Endothelial cell of umbilical vein (primary cell): ENCODE data around the gene ZGLP1.

ENCODE experiments used
- EZH2 ChIP-seq: IDR thresholded peaks from 2 replicates; pipeline ENCODE4 v1.6.1; 2012; ENCODE audit warnings: borderline replicate concordance, low read depth, mild to moderate bottlenecking, moderate library complexity, low read length, inconsistent platforms; ENCODE audit not compliant: severe bottlenecking
- FOS ChIP-seq: IDR thresholded peaks from 2 replicates; pipeline ENCODE4 v1.6.1; 2011; ENCODE audit warnings: mild to moderate bottlenecking, low read length, moderate library complexity, borderline replicate concordance; ENCODE audit not compliant: insufficient read depth
- GATA2 ChIP-seq: IDR thresholded peaks from 2 replicates; pipeline ENCODE4 v1.7.0; 2011; ENCODE audit warnings: low read depth, mild to moderate bottlenecking, moderate library complexity, mixed read lengths, low read length; ENCODE audit not compliant: insufficient read length, insufficient read depth
- MYC ChIP-seq: IDR thresholded peaks from one replicate; pipeline ENCODE4 v1.6.1; 2011; ENCODE audit warnings: mild to moderate bottlenecking, low read depth, low read length
- POLR2A ChIP-seq: IDR thresholded peaks from 2 replicates; pipeline ENCODE4 v1.6.1; 2012; ENCODE audit warnings: low read depth, mild to moderate bottlenecking, control low read depth, low read length
- POLR2AphosphoS5 ChIP-seq: IDR thresholded peaks from 2 replicates; pipeline ENCODE4 v1.6.1; 2012; ENCODE audit warnings: low read depth, mild to moderate bottlenecking, control low read depth, low read length, moderate library complexity; ENCODE audit not compliant: insufficient read depth
- TF ChIP-seq, protein P1 (sequence below), 2 donors: IDR thresholded peaks; 1 replicate in 1 of 2; 2 replicates in 1 of 2; pipeline ENCODE4 v1.5.1; 2011; ENCODE audit warnings: low read length in 2 of 2, mild to moderate bottlenecking in 2 of 2, moderate library complexity in 2 of 2, control low read depth in 1 of 2, inconsistent platforms in 1 of 2, low read depth in 1 of 2; ENCODE audit not compliant: insufficient read depth in 1 of 2; ENCODE audit errors: extremely low read depth in 1 of 2
- TF ChIP-seq, protein P2 (sequence below): IDR thresholded peaks from 2 replicates; pipeline ENCODE4 v1.6.1; 2011; ENCODE audit not compliant: insufficient read depth, insufficient read length

DNA sequence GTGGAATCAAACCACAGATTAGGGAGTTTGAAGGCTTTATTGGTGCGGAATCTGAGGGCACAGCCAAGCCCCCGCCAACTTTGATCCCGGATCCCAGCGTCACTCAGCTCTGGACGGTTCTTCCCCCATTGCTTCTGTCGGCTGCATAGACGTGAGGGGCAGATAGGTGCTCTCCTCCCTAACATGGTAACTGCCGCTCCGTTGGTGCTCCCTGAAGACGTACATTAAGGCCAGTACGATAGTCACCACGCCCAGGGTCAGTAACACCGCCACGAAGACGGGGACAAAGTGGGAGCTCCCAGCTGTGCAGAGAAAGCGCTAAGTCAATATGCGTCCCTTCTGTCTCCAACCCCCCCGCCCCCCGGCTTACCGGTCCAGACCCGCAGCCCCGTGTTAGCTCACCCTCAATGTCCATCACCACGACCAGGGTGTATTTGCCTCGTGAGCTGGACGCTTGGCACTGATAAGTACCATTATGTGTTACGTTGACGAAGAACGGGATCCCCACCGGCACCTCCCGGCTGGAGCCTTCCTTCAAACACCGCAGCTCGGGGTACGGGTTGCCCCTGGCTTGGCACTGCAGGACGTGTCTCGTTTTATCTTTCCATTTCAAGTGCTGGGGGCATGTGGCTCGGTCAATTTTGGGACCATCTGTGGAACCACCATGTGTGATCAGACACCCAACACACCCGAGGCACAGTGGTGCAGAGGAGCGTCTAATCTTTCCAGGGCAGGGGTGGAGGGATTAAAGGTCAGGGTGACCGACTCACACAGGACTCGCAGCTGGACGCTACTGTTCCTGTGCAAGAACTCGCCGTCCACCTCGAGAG, 24.4 kb upstream of the ZGLP1 start:
- TF ChIP-seq, protein P1, sequence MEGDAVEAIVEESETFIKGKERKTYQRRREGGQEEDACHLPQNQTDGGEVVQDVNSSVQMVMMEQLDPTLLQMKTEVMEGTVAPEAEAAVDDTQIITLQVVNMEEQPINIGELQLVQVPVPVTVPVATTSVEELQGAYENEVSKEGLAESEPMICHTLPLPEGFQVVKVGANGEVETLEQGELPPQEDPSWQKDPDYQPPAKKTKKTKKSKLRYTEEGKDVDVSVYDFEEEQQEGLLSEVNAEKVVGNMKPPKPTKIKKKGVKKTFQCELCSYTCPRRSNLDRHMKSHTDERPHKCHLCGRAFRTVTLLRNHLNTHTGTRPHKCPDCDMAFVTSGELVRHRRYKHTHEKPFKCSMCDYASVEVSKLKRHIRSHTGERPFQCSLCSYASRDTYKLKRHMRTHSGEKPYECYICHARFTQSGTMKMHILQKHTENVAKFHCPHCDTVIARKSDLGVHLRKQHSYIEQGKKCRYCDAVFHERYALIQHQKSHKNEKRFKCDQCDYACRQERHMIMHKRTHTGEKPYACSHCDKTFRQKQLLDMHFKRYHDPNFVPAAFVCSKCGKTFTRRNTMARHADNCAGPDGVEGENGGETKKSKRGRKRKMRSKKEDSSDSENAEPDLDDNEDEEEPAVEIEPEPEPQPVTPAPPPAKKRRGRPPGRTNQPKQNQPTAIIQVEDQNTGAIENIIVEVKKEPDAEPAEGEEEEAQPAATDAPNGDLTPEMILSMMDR (IDR thresholded peaks at IDR 0.05; ENCODE audit: extremely low read depth in 1 of 2, insufficient read depth in 1 of 2, low read depth in 1 of 2, low read length in 2 of 2), result no peak
- TF ChIP-seq FOS, result no peak
- no peak for TF ChIP-seq POLR2A
- TF ChIP-seq POLR2AphosphoS5, result no peak
- TF ChIP-seq EZH2, result no peak
- TF ChIP-seq, protein P2, sequence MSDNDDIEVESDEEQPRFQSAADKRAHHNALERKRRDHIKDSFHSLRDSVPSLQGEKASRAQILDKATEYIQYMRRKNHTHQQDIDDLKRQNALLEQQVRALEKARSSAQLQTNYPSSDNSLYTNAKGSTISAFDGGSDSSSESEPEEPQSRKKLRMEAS, result no peak
- no peak for TF ChIP-seq GATA2
- no peak for TF ChIP-seq MYC
